Urothelium cell line (cell line): ENCODE results near the gene C12orf50.
A peak's percentile ranks its signal among the peaks of the same experiment; 100 is the strongest.
"Not testable (repeated sequence)": the region's sequence is repeated elsewhere in the genome, so short reads cannot be mapped to it uniquely, and the experiment has no call there.

Source experiments
- DNase-seq: peaks from one replicate; pipeline ENCODE4 v3.0.0; 2011; ENCODE audit warnings: low spot score, mixed read lengths
- FAIRE-seq: peaks from 2 replicates; lab custom pipeline; 2011; peaks lifted over from hg19 to GRCh38; lab: Jason Lieb, UNC

C12orf50 gene

DNA sequence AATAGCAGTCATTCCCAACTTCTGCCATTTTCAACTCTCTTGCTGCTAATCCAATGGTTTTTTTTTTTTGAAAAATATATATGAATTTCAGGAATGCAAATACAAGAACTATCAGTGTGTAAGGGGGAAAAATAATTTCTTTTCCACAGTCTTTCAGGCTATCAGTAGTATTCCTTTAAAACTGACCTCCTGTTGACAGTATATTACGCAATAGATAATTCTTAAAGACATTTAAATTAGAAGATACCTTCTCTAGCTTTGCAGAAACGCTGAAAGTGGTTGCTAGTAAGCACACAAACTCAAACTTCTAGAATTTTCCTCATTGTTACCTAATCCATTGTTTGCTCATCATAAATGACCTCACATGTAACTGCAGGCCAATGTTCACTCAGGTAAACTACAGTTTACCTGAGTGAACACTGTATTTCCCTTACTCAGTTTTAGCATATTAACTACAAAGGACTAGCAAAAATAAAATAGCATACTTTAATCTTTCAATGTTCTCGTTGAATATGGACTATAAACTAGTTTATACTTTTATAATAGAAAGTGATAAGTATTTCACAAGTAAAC lies at the start of gene C12orf50:
Gene C12orf50 (minus strand): TSS at position 309 of the 573 bp plus-strand sequence. CDS start 2,439 bp downstream, outside the sequence.
- FAIRE-seq: no peak
- DNase-seq: no peak

DNA sequence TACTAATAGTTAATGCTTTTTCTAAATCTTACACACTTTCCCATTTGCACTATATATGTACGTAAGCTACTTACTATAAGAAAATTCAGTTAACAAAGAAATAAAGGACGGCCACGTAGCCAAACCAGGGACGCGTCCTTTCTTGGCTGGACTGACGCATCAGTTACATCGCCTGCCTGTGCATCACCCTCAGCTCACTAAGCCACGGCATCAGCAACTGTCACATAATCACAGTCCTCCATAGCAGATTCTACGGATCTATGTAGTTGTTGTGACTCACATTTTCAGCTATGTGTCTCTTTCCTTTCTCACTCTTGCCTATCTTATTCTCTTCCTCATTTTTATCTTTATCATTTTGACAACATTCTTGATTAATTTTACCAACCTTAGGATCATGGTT lies 38.1 kb upstream of the C12orf50 start:
- FAIRE-seq (no peak), DNase-seq (no peak)

DNA sequence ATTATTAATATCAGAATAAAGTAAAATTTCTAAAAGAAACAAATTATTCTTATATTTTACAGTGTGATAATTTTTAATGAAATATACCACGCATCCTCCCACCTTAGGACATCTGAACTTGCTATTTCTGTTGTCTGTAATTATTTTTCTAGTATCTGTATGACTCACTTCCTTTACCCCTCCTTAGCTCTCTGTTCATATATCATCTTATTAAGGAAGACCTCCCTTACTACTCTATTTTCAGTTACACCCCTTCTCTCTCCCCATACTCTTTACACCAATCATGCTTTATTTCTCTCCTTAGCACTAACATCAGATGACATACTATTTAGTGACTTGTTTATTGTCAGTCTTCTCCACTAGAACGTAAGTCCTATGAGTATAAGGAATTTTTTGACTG lies 34.2 kb upstream of the C12orf50 start:
- DNase-seq (no peak), FAIRE-seq (no peak)

GRCh38 chr12:88062474-88062873 lies 33.3 kb upstream of the C12orf50 start:
- DNase-seq (no peak), FAIRE-seq (no peak)

- DNase-seq (no peak), FAIRE-seq (no peak)
These were observed 29.5 kb upstream of the C12orf50 start for GRCh38 chr12:88058719-88059077.

- no peak for FAIRE-seq
- no peak for DNase-seq
These were observed 29.0 kb upstream of the C12orf50 start for GRCh38 chr12:88057994-88058718.

DNA sequence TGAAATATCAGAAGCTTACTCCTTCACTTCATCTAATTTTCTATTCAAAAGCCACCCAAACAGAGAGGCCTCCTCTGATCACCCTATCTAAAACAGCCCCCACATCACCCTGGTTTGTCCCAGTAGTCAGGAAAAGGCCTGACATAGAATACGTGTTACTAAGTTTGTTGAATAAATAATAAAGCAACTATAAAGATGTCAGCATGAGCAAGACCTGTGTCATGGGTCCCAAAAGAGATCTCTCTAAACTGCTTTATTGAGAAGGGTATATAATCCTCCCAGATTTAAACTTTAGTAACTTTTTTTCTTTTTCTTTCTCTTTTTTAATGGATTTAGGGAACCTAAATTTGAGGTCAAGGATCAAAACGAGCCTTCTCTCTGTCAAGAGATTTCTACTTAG lies 27.4 kb upstream of the C12orf50 start:
- FAIRE-seq: no peak

GRCh38 chr12:88052686-88053085 lies 23.5 kb upstream of the C12orf50 start:
- FAIRE-seq (no peak), DNase-seq (peak; percentile 4)

More for the DNA sequence above, 27.4 kb upstream of the C12orf50 start:
- no peak for DNase-seq

DNA sequence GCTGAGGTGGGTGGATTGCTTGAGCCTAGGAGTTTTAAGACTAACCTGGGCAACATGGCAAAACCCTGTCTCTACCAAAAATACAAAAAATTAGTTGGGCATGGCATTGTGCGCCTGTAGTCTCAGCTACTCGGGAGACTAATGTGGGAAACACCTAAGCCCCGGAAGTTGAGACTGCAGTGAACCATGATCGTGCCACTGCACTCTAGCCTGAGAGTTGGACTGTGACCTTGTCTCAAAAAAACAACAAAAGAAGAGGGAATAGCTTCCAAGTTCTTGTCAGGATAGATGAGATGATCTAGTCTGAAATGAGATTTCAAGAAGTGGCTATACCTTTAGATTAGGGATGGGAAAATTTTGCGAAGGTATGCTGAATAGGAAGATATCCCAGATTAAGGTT lies 14.8 kb upstream of the C12orf50 start:
- DNase-seq: no peak
- FAIRE-seq: no peak

DNA sequence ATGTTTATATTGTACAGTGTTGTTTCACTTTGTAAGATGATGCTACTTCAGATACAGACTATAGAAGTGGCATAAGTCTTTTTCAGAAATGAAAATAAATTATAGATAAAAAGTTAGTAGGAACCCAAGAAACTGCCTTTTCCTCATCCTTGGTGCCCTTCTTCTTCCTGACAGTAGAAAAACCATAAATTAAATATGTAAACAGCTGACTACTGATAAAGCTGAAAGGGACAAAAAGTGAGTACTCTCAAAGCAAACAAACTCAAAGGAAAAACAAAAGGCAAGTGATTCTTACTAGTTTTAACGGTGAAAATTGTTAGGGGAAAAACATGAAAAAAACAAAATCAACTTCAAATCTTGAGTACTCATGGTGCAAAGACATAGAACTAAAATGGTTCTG lies 8.6 kb upstream of the C12orf50 start:
- no peak for FAIRE-seq
- no peak for DNase-seq

- no peak for DNase-seq
- FAIRE-seq: no peak
These were observed 7.3 kb upstream of the C12orf50 start for GRCh38 chr12:88036353-88036965.

GRCh38 chr12:88035907-88036289 lies 6.7 kb upstream of the C12orf50 start:
- no peak for FAIRE-seq
- no peak for DNase-seq

- no peak for FAIRE-seq
These were observed 6.2 kb upstream of the C12orf50 start for GRCh38 chr12:88035271-88035906.

DNA sequence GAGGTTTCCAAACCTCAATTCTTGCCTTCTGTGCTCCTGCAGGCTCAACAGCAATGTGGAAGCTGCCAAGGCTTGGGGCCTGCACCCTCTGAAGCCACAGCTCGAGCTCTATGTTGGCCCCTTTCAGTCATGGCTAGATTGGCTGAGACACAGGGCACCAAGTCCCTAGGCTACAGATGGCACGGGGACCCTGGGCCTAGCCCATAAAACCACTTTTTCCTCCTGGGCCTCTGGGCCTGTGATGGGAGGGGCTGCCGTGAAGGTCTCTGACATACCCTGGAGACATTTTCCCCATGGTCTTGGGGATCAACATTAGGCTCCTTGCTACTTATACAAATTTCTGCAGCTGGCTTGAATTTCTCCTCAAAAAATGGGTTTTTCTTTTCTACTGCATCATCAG lies 2.0 kb upstream of the C12orf50 start:
- DNase-seq, FAIRE-seq: not testable (repeated sequence)

More at GRCh38 chr12:88035271-88035906, 6.2 kb upstream of the C12orf50 start:
- peak; percentile 86 for DNase-seq

- no peak for FAIRE-seq
These were observed 3.0 kb downstream of the C12orf50 start for GRCh38 chr12:88026196-88026595.

DNA sequence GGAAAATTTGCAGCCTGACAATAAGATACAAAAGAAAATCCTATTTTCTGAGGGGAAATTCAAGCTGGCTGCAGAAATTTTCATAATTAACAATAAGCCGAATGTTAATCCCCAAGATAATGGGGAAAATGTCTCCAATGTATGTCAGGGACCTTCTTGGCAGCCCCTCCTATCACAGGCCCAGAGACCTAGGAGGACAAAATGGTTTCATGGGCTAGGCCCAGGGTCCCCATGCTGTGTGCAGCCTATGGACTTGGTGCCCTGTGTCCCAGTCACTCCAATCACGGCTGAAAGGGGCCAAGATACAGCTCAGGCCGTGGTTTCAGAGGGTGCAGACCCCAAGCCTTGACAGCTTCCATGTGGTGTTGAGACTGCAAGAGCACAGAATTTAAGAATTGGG lies 11.2 kb downstream of the C12orf50 start:
- FAIRE-seq (no peak), DNase-seq (no peak)

More at GRCh38 chr12:88026196-88026595, 3.0 kb downstream of the C12orf50 start:
- no peak for DNase-seq

- DNase-seq: no peak
- FAIRE-seq: no peak
These were observed 13.4 kb downstream of the C12orf50 start for GRCh38 chr12:88015825-88016224.

DNA sequence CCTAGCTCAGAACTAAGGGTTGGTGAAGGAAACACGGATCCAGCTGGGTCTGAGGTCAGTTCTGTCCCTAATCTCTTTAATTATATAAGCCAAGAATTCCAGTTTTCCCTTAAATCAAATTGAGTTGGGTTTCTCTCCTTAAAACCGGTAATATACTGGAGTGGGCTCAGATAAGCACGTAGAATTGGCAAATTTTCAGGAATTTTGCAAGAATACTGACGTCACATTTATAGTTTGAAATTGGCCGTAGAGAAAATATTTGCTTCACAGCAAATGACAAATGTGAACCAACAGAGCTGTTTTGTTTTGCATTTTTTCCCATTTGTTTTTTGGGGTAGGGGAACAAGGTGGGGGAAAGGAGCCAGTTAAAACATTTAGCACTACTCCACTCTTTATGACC lies 17.4 kb downstream of the C12orf50 start:
- FAIRE-seq: no peak

DNA sequence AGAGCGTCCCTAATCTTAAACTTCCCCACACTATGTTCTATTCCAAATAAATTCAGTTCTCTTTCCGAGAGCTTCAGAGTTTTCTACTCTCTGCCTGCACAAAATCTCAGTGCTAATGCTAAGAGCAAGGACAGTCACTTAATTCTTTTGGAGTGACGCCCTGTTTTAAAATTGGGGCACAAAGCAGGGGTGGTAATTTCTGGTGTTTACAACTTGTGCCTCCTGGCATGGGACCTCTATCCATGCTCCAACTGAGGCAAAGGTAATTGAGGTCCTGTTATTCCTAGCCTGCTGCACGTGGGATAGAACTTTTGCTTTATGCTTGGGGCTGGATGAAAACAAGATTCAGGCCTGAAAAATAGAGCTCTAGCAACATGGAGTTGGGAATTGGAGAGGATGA lies 22.9 kb downstream of the C12orf50 start:
- DNase-seq (no peak), FAIRE-seq (no peak)

More for the DNA sequence above, 17.4 kb downstream of the C12orf50 start:
- no peak for DNase-seq

- DNase-seq: no peak
- no peak for FAIRE-seq
These were observed 27.9 kb downstream of the C12orf50 start for GRCh38 chr12:88001327-88001726.

DNA sequence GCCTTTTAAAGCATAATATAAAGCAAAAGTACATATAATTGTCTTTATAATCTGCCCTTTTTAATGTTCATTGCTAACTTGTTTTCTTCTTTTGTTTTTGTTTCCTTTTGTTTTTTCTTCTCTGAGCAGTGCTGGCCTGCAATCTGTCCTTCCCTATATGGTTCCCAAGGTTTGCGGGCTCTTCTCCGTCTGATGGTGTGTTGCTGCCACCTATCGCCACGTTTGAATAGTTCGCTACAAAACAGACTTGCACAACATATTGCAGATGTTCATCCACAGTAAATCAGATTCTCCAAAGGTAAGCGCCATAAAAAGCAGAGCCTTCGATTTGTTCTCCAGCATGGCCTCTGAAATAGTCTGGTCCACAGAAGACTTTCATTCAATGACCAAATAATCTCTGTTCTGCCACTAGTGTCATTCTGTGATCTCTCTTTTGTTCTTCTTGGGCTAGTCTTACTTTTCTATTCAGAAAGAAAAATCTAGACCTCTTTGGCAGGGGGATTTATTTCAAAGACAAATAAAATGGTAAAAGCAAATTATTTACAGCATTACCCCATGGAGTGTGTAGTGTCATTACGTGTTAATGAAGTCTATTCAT lies 33.5 kb downstream of the C12orf50 start:
- DNase-seq: peak; percentile 46
- FAIRE-seq: no peak
